NAMALWA (cell line): ENCODE data around the gene SCAF11.
A peak's percentile ranks its signal among the peaks of the same experiment; 100 is the strongest.

ENCODE experiments used
- DNase-seq: peaks from one replicate; pipeline ENCODE4 v3.0.0-alpha.2; 2015; ENCODE audit warnings: low spot score

SCAF11 gene

GRCh38 chr12:45978108-45978507 is 12.3 kb downstream of the SCAF11 start:
- no peak for DNase-seq

DNA sequence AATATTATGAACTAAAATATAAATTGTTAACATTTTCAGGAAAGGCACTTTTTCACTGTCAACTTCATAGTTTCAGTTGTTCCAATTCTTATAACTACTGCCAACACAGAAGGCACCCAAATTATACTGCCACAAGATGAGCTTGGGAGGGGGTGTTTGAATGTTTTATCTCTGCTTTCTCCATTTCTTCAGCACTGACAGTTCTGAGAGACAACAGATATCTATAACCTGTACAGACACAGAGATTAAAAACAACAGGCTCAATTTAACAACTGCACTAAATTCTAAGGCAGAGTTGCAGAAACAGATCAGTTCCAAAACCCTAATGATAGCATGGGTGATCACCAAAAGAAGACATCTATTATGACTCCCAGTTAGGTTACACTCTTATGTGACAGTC is 12.8 kb downstream of the SCAF11 start:
- DNase-seq, result no peak

DNA sequence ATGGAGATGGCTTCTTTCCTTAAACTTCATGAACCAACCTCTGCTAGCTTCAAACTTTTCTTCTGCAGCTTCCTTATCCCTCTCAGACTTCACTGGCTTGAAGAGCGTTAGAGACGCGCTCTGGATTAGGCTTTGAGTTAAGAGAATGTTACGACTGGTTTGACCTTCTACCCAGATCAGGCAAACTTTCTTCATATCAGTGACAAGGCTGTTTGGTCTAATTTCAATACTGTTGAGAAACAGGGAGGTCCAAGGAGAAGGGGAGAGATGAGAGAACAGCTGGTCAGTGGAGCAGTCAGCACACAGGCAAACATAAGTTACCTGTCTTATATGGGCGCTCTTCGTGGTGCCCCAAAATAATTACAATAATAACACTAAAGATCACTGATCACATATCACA is 14.9 kb downstream of the SCAF11 start:
- no peak for DNase-seq

GRCh38 chr12:45974883-45975282 is 15.5 kb downstream of the SCAF11 start:
- no peak for DNase-seq

DNA sequence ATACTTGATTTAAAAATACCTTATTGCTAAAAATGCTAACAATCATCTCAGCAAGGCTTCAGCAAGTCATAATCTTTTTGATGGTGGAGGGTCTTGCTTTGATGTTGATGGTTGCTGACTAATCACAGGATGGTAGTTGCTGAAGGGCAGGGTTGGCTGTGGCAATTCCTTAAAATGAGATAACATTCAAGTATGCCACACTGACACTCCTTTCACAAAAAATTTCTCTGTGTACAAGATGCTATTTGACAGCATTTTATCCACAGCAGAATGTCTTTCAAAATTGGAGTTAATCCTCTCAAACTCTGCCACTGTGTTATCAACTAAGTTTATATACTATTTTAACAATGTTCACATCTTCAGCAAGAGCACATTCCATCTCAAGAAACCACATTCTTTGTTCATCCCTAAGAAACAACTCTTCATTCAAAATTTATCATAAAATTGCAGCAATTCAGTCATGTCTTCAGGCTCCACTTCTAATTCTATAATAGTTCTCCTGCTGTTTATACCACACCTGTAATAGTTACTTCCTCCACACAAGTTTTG is 16.1 kb downstream of the SCAF11 start:
- DNase-seq, result no peak

DNA sequence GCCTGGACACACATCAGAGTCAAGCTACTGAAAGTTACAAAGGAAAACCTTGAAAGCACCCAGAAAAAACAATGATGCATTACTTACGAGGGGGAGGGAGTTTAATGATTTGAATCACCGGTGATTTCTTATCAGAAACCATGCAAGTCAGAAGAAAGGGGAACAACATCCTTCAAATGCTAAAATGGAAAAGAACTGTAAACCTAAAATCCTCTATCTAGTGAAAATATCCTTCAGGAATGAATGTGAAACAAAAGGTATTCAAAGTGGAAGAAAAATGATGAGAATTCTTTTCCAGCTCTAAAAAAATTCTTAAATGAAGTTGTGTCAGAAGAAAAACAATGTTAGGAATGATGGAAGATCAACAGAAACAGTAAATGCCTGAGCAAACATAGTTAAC is 16.8 kb downstream of the SCAF11 start:
- DNase-seq, result no peak

DNA sequence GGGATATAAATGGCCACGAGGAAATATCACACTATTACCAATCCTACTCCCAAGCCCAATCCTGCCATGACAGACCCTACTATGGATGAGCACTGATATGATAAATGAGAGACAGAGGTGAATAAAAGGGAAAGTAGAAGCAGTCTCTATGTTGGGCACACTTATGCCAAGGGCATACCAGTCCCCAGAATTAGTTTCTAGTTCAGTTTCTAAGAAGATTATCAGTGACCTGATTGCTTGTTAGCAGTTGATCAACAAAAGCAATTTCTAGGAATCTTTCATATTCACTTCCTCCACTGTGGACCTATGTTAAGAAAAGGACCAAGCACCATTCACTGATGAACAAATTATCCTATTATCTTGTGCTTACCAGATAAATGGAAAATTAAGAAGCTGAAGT is 20.0 kb downstream of the SCAF11 start:
- no peak for DNase-seq

- DNase-seq, result no peak
Observed at GRCh38 chr12:45969084-45969483, 21.3 kb downstream of the SCAF11 start.

- DNase-seq, result no peak
Observed at GRCh38 chr12:45966486-45966885, 23.9 kb downstream of the SCAF11 start.

GRCh38 chr12:45962553-45963325 is 27.6 kb downstream of the SCAF11 start:
- DNase-seq, result no peak

- DNase-seq, result no peak
Observed at GRCh38 chr12:45959728-45960127, 30.6 kb downstream of the SCAF11 start.

DNA sequence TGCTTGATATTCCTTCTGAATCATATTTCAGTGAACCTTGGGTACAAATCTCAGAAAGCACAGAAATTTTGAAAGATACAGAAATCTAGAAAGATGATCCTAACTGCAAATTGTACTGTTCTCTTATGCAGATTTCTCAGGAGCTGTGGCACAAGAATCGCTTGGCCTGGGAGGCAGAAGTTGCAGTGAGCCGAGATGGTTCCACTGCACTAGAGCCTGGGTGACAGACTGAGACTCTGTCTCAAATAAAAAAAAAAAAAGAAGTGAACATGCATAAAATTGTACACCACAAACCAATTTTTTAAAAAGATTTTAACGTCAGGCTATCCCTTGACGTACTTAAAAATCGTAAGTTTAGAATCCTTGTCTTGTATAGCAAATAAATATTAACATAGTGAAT is 31.3 kb downstream of the SCAF11 start:
- no peak for DNase-seq

DNA sequence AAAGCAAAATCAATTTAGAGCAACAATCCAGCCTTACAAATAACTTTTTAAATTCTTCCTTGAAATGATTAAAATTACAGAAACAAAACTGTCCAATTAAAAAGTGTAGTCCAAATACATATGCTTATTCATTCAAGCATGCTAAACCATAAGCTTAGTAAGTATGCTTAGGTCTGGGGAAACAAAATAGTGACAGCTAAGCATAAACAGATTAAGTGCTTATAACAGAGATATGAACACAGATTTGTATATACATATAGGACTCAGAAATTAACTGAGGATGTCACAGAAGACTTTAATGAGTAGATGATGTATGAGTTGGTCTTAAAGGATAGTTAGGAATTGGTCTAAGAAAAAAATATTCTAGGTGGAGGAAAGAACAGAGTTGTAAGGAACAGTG is 41.8 kb downstream of the SCAF11 start:
- no peak for DNase-seq

DNA sequence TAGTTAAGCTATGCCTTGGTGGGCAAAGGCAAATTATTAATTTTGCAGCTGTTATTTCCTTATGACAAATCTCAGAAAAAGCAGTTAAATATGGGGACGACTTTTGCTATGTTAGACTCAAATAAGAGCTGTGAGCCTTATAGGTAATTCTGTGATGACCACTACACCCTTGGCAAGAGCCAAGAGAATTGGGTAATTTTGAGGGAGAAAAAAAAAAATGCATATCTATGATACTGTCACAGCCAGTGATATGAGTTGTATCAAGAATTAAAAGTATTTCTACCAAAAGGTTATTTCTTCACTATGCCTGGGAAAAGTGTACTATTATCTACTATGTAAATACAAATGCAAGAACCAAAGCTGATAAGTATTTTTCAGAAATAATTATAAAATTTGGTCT is 43.9 kb downstream of the SCAF11 start:
- DNase-seq, result no peak

DNA sequence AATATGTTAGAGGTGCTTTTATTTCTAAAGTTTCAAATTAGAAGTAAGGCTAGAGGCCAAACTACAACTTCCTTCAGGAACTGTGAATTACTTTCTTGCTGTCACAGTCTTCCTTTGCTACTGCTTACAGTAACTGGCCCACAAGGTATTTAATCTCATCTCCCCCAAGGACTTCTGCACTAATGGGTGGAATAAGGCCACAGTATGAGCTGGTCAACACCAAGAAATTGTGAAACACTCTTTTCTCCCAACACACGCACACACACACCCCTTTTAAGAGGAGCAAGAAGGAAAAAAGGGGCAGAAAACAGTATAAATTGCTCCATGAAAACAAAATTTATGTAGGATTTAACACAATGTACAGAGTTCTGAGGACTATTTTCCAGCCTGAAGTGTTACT is 45.6 kb downstream of the SCAF11 start:
- DNase-seq, result no peak

GRCh38 chr12:45939759-45940158 is 50.6 kb downstream of the SCAF11 start:
- no peak for DNase-seq

DNA sequence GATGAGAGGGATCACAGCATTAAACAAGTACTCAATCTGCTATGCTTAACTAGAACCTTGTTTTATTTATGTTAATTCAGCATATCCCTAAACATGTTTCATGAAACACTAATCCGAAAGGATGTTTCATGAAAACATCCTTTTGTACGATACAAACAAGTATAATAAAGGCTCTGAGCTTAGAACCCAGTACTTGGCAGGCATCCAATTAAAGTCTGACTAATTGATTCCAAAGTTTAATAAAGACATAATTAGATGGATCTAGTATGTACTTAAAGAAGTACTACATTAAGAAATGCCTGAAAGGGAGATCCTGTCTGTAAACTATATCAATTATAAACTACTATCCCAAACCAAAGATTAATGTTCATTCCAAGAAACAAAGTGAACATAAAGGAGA is 51.8 kb downstream of the SCAF11 start:
- no peak for DNase-seq

GRCh38 chr12:45934956-45935355 is 55.4 kb downstream of the SCAF11 start:
- DNase-seq, result no peak

GRCh38 chr12:45933504-45933903 is 56.9 kb downstream of the SCAF11 start:
- no peak for DNase-seq

GRCh38 chr12:45930369-45930768 is 60.0 kb downstream of the SCAF11 start:
- DNase-seq, result no peak

DNA sequence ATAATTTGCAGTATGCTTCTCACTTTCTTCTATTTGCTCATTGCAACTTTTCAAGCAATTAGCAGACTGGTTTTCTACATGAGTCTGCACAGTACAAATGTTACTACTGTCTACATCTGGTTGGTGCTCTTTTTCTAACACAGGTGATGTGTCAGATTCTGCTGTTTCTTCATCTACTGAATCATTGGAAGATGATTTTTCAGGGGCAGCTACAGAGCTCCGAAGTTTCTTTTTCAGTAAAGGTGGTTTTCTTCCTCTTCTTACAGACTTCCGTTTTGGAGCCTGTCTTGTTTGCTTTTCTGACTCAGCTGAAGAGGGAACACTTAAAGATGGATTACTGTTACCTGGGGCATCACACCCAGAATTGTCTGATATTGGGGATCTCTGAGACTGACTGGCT is 62.1 kb downstream of the SCAF11 start:
- no peak for DNase-seq

- no peak for DNase-seq
Observed at GRCh38 chr12:45918818-45919217, 71.6 kb downstream of the SCAF11 start.

DNA sequence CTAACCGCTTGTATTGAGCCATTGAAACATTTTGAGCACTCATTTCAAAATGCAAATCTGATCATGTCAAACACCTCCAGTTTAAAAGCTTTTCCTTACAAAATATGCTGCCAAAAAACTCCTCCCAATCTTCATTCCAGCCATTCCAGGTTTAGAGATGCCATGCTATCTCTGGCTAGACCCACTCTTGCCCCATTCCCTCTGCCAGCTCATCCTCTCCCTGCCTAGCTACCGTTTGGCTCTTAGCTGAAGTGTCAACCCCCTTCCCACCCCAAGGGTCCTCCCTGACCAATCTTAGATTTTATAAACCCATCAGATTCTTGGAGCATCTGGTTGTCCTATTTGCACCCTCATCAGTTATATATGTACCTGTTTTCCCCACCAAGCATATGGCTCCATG is 75.0 kb downstream of the SCAF11 start:
- no peak for DNase-seq

DNA sequence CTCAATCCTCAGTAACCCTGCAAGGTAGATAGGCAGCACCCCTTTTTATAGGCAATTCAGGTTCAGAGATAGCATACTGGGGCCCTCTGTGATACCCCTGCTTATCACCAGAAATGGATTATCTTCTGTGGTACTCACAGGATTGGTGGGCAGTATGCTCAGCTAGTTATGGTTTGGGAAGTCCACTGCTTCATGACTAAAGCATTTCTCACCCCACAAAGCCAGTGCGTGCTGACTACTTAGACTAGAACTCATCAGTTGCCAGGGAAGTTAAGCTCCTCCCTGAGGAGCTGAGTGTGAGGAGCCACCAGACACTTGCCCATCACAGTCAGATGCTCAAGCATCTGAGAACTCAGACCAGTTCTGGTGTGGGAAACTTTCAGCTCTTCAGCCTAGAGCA is 76.3 kb downstream of the SCAF11 start:
- DNase-seq, result peak; percentile 69
